Measurements from ENCODE around the gene FERMT2. TPM values are rescaled to one million over a fixed set of nuclear protein-coding genes. Genes with fewer than 3 reads are reported as not detected.

The FERMT2 gene
- total and polyA plus RNA-seq, 9 of the 15 experiments (the other 6 are each of a cell fraction or from before 2014, with no cell fraction given): 0.10 to 1.3 (median 0.40) TPM

GRCh38 chr14:52827426-52827825 is 123.4 kb downstream of the FERMT2 start:
- in situ Hi-C loops (cut with MboI): loop anchor here (10.0 to 25.0 kb wide), 2 partner anchors 487 to 540 kb away; no protein-coding TSS in a partner anchor

GRCh38 chr14:52825085-52825484 is 125.8 kb downstream of the FERMT2 start:
- Histone ChIP-seq H2AFZ (ENCODE audit: low read depth, low read length) (no peak overlapping the region), H3K9me1 (ENCODE audit: control insufficient read depth, insufficient read depth, low read length) (no peaks in the 10 kb centered on the region), H3K27ac (ENCODE audit: extremely low read depth, low read depth, low read length) (no peak overlapping the region), H3K4me1 (replicated peaks in 1 of 2; ENCODE audit: control insufficient read depth in 2 of 2, insufficient read depth in 2 of 2, low read length in 2 of 2) (no peaks in the 10 kb centered on the region), H3K9me3 (replicated peaks; ENCODE audit: control insufficient read depth, insufficient read depth, low read depth, low read length) (no peaks in the 10 kb centered on the region), H3K79me2 (ENCODE audit: control insufficient read depth, insufficient read depth, low read length) (no peaks in the 10 kb centered on the region), H4K20me1 (replicated peaks; ENCODE audit: control insufficient read depth, insufficient read depth, low read length) (no peaks in the 10 kb centered on the region), H3K9ac (ENCODE audit: insufficient read depth in 1 of 2, low read depth in 2 of 2, low read length in 2 of 2) (no peak overlapping the region), H3K4me3 (no peak overlapping the region), H3K27me3 (ENCODE audit: control insufficient read depth in 2 of 2, insufficient read depth in 2 of 2, low read length in 2 of 2) (peaks cover 0 to 2% of the 10 kb centered on the region in 2 experiments; a peak in 1 of 5 replicates), H3K36me3 (ENCODE audit: control insufficient read depth, insufficient read depth, low read length) (no peaks in the 10 kb centered on the region), H3K4me2 (ENCODE audit: insufficient read depth, low read length) (no peak overlapping the region)
- ChIA-PET CTCF (ENCODE audit: low intra/inter-chr PET ratio) (interaction anchor here (2.5 kb wide), 1 partner anchor 230 kb away, joined by 12 read pairs; no protein-coding TSS in a partner anchor), POLR2A (no interaction called here)
- no peak for ATAC-seq
- DNase-seq (ENCODE audit: extremely low read depth in 1 of 4, low spot score in 3 of 4): no peak
- FAIRE-seq: no peak
- WGBS (ENCODE audit: insufficient coverage, low coverage, missing lambda C conversion rate): 18% methylated on average over 4 of the region's 4 CpGs
- no TSS peak for BruUV-seq (replicated peaks)
- in situ Hi-C loops (cut with MboI): loop anchor here (10.0 to 25.0 kb wide), 2 partner anchors 490 to 538 kb away; no protein-coding TSS in a partner anchor
- intact Hi-C loops (cut with micrococcal nuclease): loop anchor here (10.0 kb wide), 1 partner anchor 220 kb away; no protein-coding TSS in a partner anchor
- TF ChIP-seq MYNN (IDR thresholded peaks at IDR 0.05): no peak
- no peak for TF ChIP-seq MYNN (CRISPR knock-in tag; IDR thresholded peaks at IDR 0.05)
- TF ChIP-seq SAP30 (IDR thresholded peaks at IDR 0.05; ENCODE audit: borderline replicate concordance, insufficient read depth, low read depth, low read length, poor library complexity, severe bottlenecking): no peak
- TF ChIP-seq ZNF277 (CRISPR knock-in tag; IDR thresholded peaks at IDR 0.05; ENCODE audit: borderline replicate concordance): no peak
- TF ChIP-seq PML (IDR thresholded peaks at IDR 0.05; ENCODE audit: low read length): no peak
- TF ChIP-seq KAT7 (CRISPR knock-in tag; IDR thresholded peaks at IDR 0.05; ENCODE audit: borderline replicate concordance): no peak
- no peak for TF ChIP-seq ARID4B (CRISPR knock-in tag; IDR thresholded peaks at IDR 0.05)
- TF ChIP-seq ZKSCAN1 (IDR thresholded peaks at IDR 0.05; ENCODE audit: low read depth, low read length): no peak
- no peak for TF ChIP-seq L3MBTL2 (IDR thresholded peaks at IDR 0.05)
- TF ChIP-seq TARDBP (IDR thresholded peaks at IDR 0.05): no peak
- no peak for TF ChIP-seq ZNF224 (CRISPR knock-in tag; IDR thresholded peaks at IDR 0.05)

More at GRCh38 chr14:52827426-52827825, 123.4 kb downstream of the FERMT2 start:
- ATAC-seq (no peak), DNase-seq (ENCODE audit: extremely low read depth in 1 of 4, low spot score in 3 of 4) (no peak), FAIRE-seq (no peak)
- no peaks in the 10 kb centered on the region for H3K9me1 ChIP-seq (ENCODE audit: control insufficient read depth, insufficient read depth, low read length)
- no peaks in the 10 kb centered on the region for H3K9me3 ChIP-seq (replicated peaks; ENCODE audit: control insufficient read depth, insufficient read depth, low read depth, low read length)
- H3K9ac ChIP-seq (ENCODE audit: insufficient read depth in 1 of 2, low read depth in 2 of 2, low read length in 2 of 2): no peak overlapping the region
- H3K4me2 ChIP-seq (ENCODE audit: insufficient read depth, low read length): no peak overlapping the region
- H3K4me3 ChIP-seq: no peak overlapping the region
- no peak overlapping the region for H2AFZ ChIP-seq (ENCODE audit: low read depth, low read length)
- H3K4me1 ChIP-seq (replicated peaks in 1 of 2; ENCODE audit: control insufficient read depth in 2 of 2, insufficient read depth in 2 of 2, low read length in 2 of 2): no peaks in the 10 kb centered on the region
- POLR2A ChIA-PET: no interaction called here
- H3K27me3 ChIP-seq (ENCODE audit: control insufficient read depth in 2 of 2, insufficient read depth in 2 of 2, low read length in 2 of 2): no peaks in the 10 kb centered on the region; a peak in 1 of 5 replicates
- CTCF ChIA-PET (ENCODE audit: low intra/inter-chr PET ratio): no interaction called here
- no peak for TF ChIP-seq HDAC2 (IDR thresholded peaks at IDR 0.05)
- no peak for TF ChIP-seq BHLHE40 (IDR thresholded peaks at IDR 0.05; ENCODE audit: low read length)
- no peaks in the 10 kb centered on the region for H4K20me1 ChIP-seq (replicated peaks; ENCODE audit: control insufficient read depth, insufficient read depth, low read length)
- intact Hi-C loops (cut with micrococcal nuclease): loop anchor here (10.0 kb wide), 1 partner anchor 223 kb away; no protein-coding TSS in a partner anchor
- BruUV-seq (replicated peaks): no TSS peak
- H3K27ac ChIP-seq (ENCODE audit: extremely low read depth, low read depth, low read length): no peak overlapping the region
- H3K36me3 ChIP-seq (ENCODE audit: control insufficient read depth, insufficient read depth, low read length): no peaks in the 10 kb centered on the region
- no peaks in the 10 kb centered on the region for H3K79me2 ChIP-seq (ENCODE audit: control insufficient read depth, insufficient read depth, low read length)

Measured in K562 (cell line).